Fibroblast of skin of left biceps (primary cell): ENCODE measurements around the gene ITSN1.
A peak's percentile ranks its signal among the peaks of the same experiment; 100 is the strongest.
"Not testable (repeated sequence)": the region's sequence is repeated elsewhere in the genome, so short reads cannot be mapped to it uniquely, and the experiment has no call there.

Source experiments
- DNase-seq, 2 experiments: peaks; one replicate each; pipeline ENCODE4 v3.0.0-alpha.2; 2013; ENCODE audit warnings: low read depth in 2 of 2

Gene ITSN1

DNA sequence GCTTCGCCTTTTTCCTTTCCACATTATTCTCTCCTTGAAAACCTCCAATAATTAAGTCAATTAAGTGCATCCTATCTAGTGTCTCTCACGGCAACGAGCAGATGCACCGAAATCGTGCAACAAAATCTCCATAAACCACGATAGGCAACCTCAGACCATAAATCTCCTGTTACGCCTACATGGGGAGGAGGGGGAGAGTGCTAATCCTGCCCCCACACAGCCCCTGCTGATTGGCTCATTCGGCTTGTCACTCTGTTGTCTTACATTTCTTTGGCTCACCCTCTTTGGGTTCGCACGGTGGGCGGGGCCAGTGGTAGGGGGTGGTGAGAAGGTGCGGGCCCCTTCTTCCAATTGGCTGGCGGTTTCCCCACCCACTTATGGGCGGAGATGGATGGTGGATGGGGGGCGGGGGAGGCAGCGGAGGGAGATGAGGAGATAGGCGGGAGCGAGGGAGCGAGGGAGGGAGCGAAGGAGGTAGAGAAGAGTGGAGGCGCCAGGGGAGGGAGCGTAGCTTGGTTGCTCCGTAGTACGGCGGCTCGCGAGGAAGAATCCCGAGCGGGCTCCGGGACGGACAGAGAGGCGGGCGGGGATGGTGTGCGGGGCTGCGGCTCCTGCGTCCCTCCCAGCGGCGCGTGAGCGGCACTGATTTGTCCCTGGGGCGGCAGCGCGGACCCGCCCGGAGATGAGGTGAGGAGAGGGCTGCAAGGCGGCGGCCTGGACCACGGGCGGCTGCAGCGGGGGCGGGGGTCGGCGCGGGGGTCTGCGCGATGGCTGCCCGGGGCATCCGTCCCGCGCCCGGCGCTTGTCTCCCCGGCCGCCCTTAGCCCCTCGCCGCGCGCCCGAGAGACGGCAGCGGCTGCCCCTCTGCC lies at the start of gene ITSN1:
Gene ITSN1, plus strand, starts transcription at position 475 of the 869 bp plus-strand sequence. CDS start 76,328 bp downstream, outside the sequence.
- DNase-seq: peak; percentile 100

DNA sequence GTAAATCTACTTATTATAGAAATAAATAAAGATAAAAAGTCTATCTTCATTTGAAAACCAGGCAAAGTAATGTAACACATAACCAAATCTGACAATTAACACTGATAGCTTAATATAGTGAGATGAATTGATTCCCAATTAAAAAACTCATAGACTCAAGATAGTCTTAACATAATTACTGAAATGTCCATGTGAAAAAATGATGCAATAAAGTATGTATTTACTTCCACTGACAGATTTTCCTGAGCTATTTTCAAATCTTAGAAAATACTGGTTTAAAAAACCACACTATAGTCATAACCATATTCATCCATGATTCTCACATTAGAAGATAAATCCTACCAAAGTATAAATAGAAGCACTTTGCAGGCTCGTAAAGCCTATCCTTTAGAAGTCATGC lies 44.2 kb upstream of the ITSN1 start:
- DNase-seq: no peak

DNA sequence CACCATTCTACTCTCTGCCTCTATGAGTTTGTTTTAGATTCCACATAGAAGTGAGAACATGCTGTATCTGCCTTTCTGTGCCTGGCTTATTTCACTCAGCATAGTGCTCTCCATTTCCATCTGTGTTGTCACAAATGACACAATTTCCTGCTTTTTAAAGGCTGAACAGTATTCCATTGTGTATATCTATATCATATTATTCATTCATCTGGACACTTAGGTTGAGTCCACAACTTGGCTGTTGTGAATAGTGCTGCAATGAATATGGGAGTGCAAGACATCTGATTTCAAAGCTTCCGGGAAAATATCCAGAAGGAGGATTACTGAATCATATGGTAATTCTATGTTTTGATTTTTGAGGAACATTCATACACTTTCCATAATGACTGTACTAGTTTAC lies 33.7 kb upstream of the ITSN1 start:
- no peak for DNase-seq

DNA sequence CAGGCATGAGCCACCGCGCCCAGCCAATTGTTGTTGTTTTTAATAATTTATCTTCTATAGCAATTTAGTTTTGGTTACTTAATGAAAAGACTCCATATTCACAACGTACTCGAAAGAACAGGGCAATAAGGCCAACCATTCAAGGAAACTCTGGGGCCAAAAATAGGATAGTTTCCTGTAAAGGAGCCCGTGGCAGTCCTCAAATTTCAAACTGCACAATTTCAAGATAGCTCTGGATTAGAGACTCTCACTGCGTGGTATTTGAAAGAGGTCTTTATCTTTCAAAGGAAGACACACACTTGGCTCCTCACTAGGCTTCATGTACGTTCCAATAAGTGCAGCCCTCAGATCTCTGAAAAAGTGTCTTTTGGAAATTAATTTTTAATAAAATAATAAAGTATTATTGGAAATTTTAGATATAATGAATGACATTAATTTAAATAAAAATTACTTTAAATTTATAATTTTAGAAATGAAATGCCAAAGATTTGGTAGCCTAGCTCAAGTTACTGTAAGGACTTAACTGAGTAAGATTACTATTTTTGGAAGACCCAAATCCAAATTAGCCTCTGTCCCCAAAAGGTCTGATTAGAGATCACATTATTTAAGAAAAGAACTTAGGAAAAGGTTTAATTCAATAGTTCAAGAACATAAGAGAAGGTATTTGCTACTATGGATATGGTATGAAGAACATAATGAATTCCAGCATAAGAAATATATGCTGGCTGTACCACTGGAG lies 31.1 kb upstream of the ITSN1 start:
- DNase-seq: no peak

DNA sequence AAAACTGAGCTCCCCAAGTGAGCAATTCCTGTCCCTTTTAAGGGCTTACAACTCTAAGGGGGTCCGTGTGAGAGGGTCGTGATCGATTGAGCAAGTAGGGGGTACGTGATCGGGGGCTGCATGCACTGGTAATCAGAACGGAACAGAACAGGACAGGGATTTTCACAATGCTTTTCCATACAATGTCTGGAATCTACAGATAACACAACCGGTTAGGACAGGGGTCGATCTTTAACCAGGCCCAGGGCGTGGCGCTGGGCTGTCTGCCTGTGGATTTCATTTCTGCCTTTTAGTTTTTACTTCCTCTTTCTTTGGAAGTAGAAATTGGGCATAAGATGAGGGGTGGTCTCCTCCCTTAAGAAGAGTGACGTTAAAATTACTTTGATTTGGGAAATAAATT lies 24.7 kb upstream of the ITSN1 start:
- DNase-seq: not testable (repeated sequence)

DNA sequence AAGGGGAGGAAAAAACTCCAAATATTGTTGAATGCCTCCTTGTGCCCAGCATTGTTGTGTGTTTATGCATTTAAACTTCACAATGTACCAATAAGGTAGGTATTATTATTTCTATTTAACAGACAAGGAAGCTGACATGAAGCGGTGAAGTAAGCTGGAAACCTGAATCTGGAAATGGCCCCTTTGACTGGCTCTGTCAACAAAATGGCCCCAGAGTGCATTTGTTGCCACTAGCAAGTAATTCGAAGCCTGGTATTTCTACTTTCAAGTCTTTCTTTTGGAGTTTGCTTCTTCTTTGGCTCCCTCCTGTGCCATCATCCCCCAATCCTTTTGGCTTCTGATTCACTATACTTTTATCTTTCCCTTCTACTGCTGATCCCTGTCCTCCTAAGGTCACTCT lies 23.9 kb upstream of the ITSN1 start:
- DNase-seq: no peak

DNA sequence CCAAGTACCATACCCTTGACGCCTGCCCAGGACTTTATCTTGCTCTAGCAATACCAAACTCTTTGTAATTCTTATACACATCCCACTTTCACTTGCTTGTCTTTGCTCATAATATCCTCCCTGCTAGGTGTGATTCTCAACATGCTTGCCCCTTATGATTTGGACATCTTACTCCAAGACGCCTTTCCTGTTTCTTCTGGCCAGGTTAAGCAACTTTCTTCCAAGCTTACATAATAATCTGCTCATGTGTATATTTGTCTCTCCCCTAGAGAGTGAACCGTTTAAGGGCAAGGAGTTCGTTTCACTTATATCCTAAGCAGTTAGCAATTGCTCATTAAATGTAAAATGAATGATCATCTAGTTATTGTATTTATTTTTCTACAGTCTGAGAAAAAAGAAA lies 22.6 kb upstream of the ITSN1 start:
- no peak for DNase-seq

DNA sequence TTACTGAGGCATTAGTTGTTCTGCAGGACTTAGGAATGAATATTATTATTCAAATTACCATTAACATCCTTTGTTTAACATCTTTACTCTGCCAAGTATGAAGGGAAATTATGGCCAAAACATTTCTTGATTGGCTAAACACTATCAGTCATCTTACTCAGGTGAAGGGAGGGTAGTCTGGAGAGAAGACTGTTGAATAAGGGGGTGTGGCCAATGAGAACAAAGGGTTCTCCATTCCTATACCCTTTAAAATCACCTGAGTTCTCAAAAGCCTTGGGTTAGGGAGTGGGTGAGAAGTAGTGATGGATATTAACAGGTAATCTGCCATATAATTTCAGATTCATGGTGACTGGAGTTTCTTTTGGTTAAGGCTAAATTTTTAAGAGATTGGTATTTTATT lies 20.0 kb upstream of the ITSN1 start:
- DNase-seq: no peak

DNA sequence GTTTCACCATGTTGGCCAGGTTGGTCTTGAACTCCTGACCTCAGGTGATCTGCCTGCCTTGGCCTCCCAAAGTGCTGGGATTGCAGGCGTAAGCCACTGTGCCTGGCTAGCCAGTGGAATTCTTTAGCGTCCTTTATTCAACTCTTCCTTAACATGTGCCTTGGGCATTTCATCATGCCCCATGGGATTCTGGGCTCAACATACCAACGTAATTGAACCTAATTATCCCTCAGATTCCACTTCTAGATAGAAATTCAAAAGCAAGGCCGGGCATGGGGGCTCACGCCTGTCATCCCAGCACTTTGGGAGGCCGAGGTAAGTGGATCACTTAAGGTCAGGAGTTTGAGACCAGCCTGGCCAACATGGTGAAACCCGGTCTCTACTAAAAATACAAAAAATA lies 16.1 kb upstream of the ITSN1 start:
- not testable (repeated sequence) for DNase-seq

DNA sequence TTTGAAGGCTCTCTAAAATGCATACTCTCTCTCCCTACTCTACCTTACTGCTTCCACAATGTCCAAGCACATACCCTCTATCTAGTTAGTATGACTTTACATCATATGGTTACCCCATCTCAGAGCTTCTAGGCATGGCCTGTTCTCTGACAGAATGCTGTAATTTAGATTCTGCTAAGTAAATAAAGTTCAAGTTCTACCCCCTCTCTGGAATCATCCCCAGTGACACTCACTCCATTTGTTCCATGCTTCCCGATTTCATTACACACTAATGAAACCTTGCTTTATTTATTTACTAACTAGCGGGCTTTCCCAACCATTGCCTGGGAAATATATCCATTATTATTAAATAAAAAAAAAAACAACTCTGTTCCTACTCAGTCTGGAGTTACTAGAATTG lies 8.0 kb upstream of the ITSN1 start:
- DNase-seq: no peak

DNA sequence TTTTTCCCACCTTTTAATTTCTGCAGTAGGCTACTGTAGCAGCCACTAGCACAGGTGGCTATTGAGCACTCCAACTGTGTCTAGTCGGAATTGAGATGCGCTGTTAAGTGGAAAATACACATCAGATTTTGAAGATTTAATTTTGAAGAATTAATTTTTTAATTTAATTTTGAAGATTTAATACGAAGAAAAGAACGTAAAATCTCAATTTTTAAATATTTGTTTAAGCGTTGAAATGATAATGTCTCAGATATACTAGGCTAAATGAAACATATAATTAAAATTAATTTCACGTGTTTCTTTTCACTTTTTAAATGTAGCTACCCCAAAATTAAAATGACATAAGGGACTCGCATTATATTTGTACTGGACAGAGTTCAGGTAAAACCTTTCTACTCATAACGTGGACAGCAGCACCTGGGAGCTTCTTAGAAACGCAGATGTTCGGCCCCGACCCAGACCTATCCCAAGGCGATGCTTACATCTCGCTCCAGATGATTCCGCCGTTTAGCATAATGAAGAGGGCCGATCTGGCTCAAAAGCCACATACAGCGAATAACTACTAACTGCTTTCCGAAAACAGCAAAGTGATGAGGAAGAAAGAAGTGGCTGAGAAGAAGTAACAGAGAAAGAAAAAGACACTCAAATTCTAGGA lies 1.5 kb upstream of the ITSN1 start:
- no peak for DNase-seq

DNA sequence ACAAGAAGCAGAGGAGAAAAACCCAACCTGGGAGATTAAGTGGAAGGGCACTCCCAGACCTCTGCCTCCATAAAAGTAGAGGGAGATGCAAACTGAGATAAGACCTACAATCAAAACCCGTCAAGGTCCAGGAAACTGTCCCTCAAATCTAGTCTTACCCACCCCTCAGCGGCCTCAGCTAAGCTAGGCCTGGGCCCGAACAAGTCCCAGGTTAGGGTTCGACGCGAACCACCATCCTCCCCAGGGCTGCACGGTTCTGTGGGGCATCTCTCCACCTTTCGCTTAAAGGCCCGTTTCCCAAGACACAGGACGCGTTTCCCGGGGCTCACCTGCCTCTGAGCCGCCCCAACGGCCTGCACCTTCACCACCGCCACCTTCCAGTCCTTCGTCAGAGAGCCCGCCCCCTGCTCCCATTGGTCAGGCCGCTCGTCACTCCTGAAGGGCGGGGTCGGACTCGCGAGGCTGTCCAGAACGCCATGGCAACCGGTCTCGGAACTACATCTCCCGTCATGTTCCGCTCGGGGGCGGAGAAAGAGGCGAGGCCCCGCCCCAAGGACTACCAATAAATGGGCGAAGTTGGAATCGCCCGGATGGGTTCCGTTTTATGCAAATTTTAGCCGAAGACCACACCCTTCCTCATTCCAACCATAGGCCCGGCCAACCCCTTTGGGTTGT lies 812 bp upstream of the ITSN1 start, which contains the start of gene CRYZL1:
Gene CRYZL1, minus strand, starts transcription at position 390 of the 675 bp plus-strand sequence. CDS start 10,190 bp downstream, outside the sequence.
- DNase-seq: peak; percentile 99

DNA sequence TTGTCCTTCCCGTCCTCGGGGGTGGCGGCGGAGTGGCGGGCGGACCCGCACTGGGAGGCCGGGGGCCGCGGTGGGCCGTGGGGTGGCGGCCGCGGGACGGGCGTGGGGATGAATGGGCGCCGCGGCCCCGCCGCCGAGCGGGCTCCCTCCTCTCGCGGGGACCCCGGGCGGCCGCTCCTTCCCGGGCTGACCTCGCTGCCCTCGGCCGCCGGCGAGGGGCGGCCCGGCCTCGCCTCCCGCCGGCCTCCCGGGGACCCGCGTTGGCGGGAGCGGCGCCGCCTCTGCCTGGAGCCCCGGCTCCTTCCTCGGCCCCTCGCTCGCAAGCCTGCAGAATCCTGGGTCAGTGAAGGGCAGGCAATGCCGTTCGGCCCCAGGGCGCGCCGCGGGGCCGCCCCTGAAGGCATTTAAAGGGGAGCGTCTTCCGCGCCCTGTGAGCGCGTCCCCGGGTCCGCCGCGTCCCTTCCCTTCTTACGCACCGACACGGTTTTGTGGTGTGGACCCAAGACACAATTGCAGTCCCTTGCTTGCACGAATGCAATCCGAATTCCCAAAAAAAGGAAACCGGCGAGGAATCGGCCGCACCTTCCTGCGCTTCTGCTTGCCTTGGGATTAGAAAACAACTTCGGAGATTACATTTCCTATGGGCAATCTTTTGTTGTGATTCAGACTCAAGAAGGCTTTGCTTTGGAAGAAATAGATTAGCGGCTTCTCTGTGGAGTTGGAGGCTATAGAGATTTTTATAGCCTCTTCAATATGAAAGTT lies 776 bp downstream of the ITSN1 start:
- no peak for DNase-seq

DNA sequence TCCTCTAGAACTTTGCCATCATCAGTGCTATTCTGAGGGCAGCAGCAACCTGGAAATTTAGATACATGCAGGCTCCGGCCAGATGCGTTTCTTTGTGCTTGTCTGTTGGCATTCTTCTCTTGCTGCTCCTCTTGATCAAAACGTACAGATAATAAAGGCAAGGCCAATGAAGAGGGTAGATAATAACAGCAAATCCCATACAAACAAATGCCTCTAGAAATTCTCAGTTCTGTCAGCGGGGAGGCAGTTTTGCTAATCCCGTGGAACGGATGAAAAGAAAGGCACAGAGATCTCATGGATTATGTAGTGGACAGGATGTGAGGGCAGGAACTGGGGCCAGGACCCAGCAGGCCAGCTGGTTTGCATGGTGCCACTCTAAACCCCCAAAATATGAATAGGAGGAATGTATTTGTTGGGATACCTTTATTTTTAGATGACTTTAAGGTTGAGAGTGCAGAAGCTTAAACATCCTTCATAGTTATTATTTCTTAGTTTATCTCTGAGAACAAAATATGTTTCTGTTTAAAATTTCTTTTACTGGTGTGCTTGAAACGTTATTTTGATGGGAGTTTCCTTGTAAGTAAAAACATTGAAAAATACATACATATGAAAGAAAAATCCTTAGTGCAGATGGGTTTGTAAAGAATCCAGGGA lies 1.5 kb downstream of the ITSN1 start:
- no peak for DNase-seq

DNA sequence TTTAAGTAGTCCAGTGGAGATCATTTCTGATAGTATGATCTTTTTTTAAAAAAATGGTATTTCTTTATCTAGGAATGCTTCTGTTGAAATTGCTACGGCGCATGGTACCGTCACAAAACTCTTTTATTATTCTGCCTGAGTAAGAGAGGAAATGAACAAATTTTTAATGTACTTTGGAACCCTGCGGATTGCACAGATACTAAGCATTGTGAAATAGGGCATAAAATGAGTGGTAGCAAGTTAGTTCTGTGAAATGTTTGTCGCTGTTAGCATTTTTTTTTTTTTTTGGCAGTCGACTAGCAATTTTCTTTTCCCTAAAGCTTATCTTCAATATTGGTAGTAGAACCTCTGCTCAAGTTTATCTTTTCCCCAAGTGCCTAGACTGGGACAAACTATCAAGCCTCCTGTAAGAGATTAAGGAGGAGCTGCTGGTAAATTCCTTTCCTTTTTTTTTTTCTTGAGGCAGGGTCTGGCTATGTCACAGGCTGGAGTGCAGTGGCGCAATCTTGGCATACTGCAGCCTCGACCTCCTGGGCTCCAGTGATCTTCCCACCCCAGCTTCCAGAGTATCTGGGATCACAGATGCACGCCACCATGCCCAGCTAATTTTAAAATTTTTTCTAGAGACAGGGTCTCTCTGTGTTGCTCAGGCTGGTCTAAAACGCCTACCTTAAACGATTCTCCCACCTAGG lies 2.2 kb downstream of the ITSN1 start:
- no peak for DNase-seq

DNA sequence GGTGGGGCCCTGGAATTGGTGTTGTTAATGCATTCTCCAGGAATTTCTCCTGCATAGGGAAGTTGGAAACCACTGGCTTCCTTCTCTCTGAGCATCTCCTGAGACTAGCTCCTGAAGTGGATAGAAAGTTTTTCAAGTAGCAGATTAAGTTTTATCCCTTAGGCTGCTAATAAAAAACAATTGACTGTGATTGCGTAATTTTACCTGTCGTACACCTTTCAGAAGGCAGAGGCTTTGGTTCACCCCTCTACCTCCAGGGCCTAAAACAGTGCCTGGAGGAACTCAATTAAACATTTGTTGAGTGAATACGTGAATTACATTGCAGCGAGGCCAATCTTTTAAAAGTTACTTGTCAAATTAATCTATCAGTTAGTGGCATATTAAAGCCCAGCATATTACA lies 3.4 kb downstream of the ITSN1 start:
- DNase-seq: no peak

DNA sequence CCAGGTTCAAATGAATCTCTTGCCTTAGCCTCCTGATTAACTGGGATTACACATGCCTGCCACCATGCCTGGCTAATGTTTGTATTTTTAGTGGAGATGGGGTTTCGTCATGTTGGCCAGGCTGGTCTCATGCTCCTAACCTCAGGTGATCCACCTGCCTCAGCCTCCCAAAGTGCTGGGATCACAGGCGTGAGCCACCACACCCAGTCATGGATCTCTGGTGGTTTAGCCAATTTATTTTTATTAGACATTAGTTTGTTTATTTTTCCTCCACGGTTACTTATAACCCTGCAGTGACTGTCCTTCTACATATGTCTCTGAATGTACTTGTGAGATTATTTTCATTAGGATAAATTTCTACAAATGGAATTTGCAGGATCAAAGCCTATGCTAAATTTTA lies 5.3 kb downstream of the ITSN1 start:
- DNase-seq: no peak

DNA sequence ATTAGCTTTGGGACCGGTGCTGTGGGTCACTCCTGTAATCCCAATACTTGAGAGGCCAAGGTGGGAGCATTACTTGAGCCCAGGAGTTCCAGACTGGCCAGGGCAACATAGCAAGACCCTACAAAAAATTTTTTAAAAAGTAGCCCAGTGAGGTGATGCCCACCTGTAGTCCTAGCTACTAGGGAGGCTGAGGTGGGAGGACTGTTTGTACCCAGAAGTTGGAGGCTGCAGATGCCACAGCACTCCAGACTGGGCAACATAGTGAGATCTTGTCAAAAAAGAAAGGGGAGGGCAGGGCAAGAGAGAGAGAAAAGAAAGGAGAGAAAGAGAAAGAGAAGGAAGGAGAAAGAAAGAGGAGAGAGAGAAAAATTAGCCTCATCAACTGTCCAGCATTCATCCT lies 6.3 kb downstream of the ITSN1 start:
- DNase-seq: no peak

DNA sequence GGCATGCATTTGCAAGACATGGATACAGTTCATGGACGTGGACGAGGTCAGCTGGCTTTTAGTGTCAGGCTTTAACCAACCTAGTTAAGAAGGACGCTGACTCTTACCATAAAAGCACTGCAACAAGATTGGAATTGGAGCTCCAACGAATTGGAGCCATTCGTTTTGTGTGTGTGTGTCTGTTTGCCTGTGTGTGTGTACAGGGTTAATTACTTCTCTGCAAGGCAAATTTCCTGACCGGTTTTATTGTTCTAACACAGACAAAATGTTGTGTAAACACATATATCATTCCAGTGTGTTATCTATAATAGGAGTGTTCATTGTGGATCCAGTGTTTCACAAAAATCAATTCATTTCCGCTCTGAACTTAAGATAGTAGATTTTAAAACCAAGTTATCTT lies 7.9 kb downstream of the ITSN1 start:
- DNase-seq: no peak

DNA sequence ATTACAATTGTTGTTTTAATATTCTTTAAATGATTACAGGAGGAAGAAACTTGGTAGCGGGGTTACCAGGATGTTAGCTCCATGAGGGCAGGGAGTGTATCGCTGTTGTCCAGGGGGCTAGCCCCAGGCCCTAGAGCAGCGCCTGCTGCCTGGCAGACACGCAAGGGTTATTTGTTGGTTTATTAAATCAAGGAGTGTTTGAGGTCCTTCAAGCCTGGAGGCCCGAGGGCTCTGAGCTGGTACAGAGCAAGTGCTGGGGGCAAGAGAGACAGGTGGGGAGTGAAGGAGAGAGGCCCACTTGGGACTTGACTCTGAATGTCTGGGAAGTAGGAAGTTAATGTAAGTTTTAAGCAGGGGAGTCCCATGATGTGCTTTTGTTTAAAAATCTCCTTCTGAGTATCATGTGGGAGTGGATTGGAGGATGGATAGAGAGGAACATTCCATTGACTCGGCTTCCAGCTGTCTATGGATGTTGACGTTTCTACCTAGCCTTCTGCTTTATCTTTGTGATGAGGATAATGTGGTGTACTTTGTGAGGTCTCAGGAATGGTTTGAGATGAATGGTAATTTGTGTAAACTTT lies 8.7 kb downstream of the ITSN1 start:
- DNase-seq: no peak
